HL-60 (cell line): Measurements from ENCODE around the gene TET3.

Source experiments
- CTCF ChIP-seq: IDR thresholded peaks from one replicate; pipeline ENCODE4 v1.5.1; 2011; ENCODE audit warnings: low read length, control low read depth, inconsistent platforms; ENCODE audit not compliant: insufficient read depth
- GABPA ChIP-seq: IDR thresholded peaks from 2 replicates; pipeline ENCODE4 v1.6.1; 2012; ENCODE audit warnings: low read depth
- POLR2AphosphoS5 ChIP-seq: IDR thresholded peaks from 2 replicates; pipeline ENCODE4 v1.6.1; 2012; ENCODE audit warnings: low read depth
- SPI1 ChIP-seq: IDR thresholded peaks from 2 replicates; pipeline ENCODE4 v1.6.1; 2012; ENCODE audit warnings: low read depth, mild to moderate bottlenecking, borderline replicate concordance
- TF ChIP-seq, protein P1 (sequence below): IDR thresholded peaks from 2 replicates; pipeline ENCODE4 v1.6.1; 2012; ENCODE audit warnings: low read depth; ENCODE audit not compliant: insufficient replicate concordance

GRCh38 chr2:73979021-73979420, 5.7 kb upstream of the TET3 start:
- TF ChIP-seq CTCF: no peak
- no peak for TF ChIP-seq SPI1
- TF ChIP-seq, protein P1, sequence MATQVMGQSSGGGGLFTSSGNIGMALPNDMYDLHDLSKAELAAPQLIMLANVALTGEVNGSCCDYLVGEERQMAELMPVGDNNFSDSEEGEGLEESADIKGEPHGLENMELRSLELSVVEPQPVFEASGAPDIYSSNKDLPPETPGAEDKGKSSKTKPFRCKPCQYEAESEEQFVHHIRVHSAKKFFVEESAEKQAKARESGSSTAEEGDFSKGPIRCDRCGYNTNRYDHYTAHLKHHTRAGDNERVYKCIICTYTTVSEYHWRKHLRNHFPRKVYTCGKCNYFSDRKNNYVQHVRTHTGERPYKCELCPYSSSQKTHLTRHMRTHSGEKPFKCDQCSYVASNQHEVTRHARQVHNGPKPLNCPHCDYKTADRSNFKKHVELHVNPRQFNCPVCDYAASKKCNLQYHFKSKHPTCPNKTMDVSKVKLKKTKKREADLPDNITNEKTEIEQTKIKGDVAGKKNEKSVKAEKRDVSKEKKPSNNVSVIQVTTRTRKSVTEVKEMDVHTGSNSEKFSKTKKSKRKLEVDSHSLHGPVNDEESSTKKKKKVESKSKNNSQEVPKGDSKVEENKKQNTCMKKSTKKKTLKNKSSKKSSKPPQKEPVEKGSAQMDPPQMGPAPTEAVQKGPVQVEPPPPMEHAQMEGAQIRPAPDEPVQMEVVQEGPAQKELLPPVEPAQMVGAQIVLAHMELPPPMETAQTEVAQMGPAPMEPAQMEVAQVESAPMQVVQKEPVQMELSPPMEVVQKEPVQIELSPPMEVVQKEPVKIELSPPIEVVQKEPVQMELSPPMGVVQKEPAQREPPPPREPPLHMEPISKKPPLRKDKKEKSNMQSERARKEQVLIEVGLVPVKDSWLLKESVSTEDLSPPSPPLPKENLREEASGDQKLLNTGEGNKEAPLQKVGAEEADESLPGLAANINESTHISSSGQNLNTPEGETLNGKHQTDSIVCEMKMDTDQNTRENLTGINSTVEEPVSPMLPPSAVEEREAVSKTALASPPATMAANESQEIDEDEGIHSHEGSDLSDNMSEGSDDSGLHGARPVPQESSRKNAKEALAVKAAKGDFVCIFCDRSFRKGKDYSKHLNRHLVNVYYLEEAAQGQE: no peak
- no peak for TF ChIP-seq POLR2AphosphoS5
- no peak for TF ChIP-seq GABPA
